ENCODE measurements around the gene HRH1. TPM values are rescaled to one million over a fixed set of nuclear protein-coding genes. Genes with fewer than 3 reads are reported as not detected.
A peak's percentile ranks its signal among the peaks of the same experiment; 100 is the strongest.

The HRH1 gene
- total and polyA plus RNA-seq, 4 donors: 3.9 to 45.1 (median 13.4) TPM

DNA sequence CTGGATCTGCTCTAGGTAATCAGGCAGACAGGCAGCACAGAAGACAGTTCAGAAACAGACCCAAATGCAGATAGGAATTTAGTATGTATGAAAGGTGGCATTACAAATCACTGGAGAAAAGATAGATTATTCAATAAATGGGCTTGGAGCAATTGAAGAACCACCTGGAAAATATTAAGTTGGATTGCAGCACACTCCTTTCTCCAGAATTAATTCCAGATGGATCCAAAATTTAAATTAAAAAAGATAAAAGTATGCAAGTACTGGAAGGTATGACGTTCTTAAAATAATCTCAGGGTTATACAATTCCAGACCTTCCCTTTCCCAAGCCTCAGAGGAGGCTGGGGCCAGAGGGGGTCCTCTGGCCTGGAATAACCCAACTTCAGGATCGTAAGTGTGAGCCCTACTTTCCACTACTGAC, 32.5 kb downstream of the HRH1 start:
- Histone ChIP-seq H3K27ac (ENCODE audit: low read depth in 1 of 2, low read length in 2 of 2) (no peak overlapping the region), H3K4me3 (ENCODE audit: low read length in 2 of 2) (no peak overlapping the region), H3K36me3 (ENCODE audit: control insufficient read depth in 1 of 2, insufficient read depth in 2 of 2, low read length in 1 of 2) (no peaks in the 10 kb centered on the region), H3K9me3 (ENCODE audit: control insufficient read depth, low read length) (no peaks in the 10 kb centered on the region), H3K4me1 (ENCODE audit: control insufficient read depth in 1 of 2, insufficient read depth in 2 of 2, low read length in 2 of 2) (peaks cover 5 to 6% of the 10 kb centered on the region in 2 donors), H3K27me3 (ENCODE audit: control insufficient read depth in 1 of 2, insufficient read depth in 2 of 2, low read length in 1 of 2) (no peaks in the 10 kb centered on the region)
- intact Hi-C loops (cut with DNase I): no loop called here
- 8 to 18% methylated on average over 2 of the region's 2 CpGs for WGBS, 2 donors
- ATAC-seq (ENCODE audit: low FRiP score): no peak
- DNase-seq: no peak

GRCh38 chr3:11187681-11188080, 33.4 kb downstream of the HRH1 start:
- Histone ChIP-seq H3K4me1 (ENCODE audit: control insufficient read depth in 1 of 2, insufficient read depth in 2 of 2, low read length in 2 of 2) (peaks cover 5 to 6% of the 10 kb centered on the region in 2 donors), H3K9me3 (ENCODE audit: control insufficient read depth, low read length) (no peaks in the 10 kb centered on the region), H3K4me3 (ENCODE audit: low read length in 2 of 2) (no peak overlapping the region), H3K27me3 (ENCODE audit: control insufficient read depth in 1 of 2, insufficient read depth in 2 of 2, low read length in 1 of 2) (no peaks in the 10 kb centered on the region), H3K27ac (ENCODE audit: low read depth in 1 of 2, low read length in 2 of 2) (no peak overlapping the region), H3K36me3 (ENCODE audit: control insufficient read depth in 1 of 2, insufficient read depth in 2 of 2, low read length in 1 of 2) (no peaks in the 10 kb centered on the region)
- ATAC-seq (ENCODE audit: low FRiP score) (no peak), DNase-seq (no peak)
- WGBS, 2 donors: 71 to 79% methylated on average over 3 of the region's 3 CpGs
- intact Hi-C loops (cut with DNase I): no loop called here

- DNase-seq (no peak), ATAC-seq (ENCODE audit: low FRiP score) (no peak)
- no peak overlapping the region for H3K4me3 ChIP-seq (ENCODE audit: low read length in 2 of 2)
- H3K36me3 ChIP-seq (ENCODE audit: control insufficient read depth in 1 of 2, insufficient read depth in 2 of 2, low read length in 1 of 2): no peaks in the 10 kb centered on the region
- H3K4me1 ChIP-seq (ENCODE audit: control insufficient read depth in 1 of 2, insufficient read depth in 2 of 2, low read length in 2 of 2): peaks cover 4 to 6% of the 10 kb centered on the region in 2 donors
- H3K27ac ChIP-seq (ENCODE audit: low read depth in 1 of 2, low read length in 2 of 2): no peak overlapping the region
- H3K9me3 ChIP-seq (ENCODE audit: control insufficient read depth, low read length): no peaks in the 10 kb centered on the region
- WGBS, 2 donors: 68 to 92% methylated on average over 6 of the region's 6 CpGs
- H3K27me3 ChIP-seq (ENCODE audit: control insufficient read depth in 1 of 2, insufficient read depth in 2 of 2, low read length in 1 of 2): no peaks in the 10 kb centered on the region
- intact Hi-C loops (cut with DNase I): no loop called here
Observed at GRCh38 chr3:11188231-11188630, 33.9 kb downstream of the HRH1 start.

DNA sequence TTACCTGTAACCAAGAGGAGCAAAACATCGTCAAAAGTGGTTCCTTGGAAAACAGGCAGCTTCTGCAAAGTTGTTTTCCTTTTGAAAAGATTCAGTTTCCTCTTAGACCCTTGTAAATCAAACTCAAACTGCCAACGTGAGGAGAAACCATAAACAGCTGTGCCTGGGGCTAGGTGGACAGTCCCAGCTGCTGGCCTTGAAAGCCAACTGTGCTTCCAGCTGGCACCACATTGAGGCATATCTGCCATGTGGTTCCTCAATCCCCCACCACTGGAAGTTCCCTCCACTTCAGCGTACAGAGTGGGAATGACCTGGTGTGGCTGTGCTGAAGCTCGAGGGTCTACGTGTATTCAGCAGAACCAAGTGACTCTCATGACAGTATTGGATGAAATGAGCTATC, 40.9 kb downstream of the HRH1 start:
- Histone ChIP-seq H3K9me3 (ENCODE audit: control insufficient read depth, low read length) (no peaks in the 10 kb centered on the region), H3K4me1 (ENCODE audit: control insufficient read depth in 1 of 2, insufficient read depth in 2 of 2, low read length in 2 of 2) (peaks cover 2 to 3% of the 10 kb centered on the region in 2 donors), H3K36me3 (ENCODE audit: control insufficient read depth in 1 of 2, insufficient read depth in 2 of 2, low read length in 1 of 2) (no peaks in the 10 kb centered on the region), H3K27ac (ENCODE audit: low read depth in 1 of 2, low read length in 2 of 2) (peak overlapping the region; percentile 46 to 91), H3K27me3 (ENCODE audit: control insufficient read depth in 1 of 2, insufficient read depth in 2 of 2, low read length in 1 of 2) (no peaks in the 10 kb centered on the region), H3K4me3 (ENCODE audit: low read length in 2 of 2) (no peak overlapping the region)
- DNase-seq: peak in 1 of 2 donors; percentile 31
- ATAC-seq (ENCODE audit: low FRiP score): peak; percentile 49
- WGBS, 2 donors: 2 to 3% methylated on average over 5 of the region's 5 CpGs
- intact Hi-C loops (cut with DNase I): loop anchor here (5.0 kb wide), 1 partner anchor 38 kb away; no protein-coding TSS in a partner anchor

DNA sequence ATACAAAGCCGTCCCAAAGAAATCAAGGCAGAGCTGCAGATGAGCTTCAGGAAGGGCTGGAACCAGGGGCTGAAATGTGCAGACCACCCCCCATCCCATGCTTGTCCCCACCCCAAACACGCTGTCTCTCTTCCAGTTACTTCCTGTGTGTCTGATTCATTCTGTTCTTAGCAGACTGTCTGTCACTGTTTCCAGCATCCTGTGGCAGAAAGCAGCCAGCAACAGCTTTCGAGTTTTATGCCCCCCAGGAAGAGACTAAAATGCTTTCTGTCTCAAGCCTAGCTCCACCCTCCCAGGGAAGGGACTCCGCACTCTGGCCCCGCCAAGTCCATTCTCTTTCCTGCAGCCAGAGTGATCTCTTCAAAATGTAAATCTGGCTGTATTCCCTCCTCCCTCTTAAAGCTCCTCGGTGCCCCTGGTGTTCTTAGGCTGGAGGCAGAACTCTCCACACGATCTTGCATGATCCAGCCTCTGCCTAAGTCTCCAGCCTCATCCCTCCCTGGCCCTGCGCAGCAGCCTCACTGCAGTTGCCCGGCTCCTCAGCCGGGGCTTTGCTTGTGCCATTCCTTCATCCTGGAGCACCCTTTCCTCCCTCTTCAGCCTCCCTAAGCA, 41.5 kb downstream of the HRH1 start:
- H3K27me3 ChIP-seq (ENCODE audit: control insufficient read depth in 1 of 2, insufficient read depth in 2 of 2, low read length in 1 of 2): no peaks in the 10 kb centered on the region
- ATAC-seq (ENCODE audit: low FRiP score) (peak; percentile 65), DNase-seq (peak in 1 of 2 donors; percentile 61)
- peak overlapping the region; percentile 53 to 91 for H3K27ac ChIP-seq (ENCODE audit: low read depth in 1 of 2, low read length in 2 of 2)
- 4 to 7% methylated on average over 10 of the region's 10 CpGs for WGBS, 2 donors
- H3K4me1 ChIP-seq (ENCODE audit: control insufficient read depth in 1 of 2, insufficient read depth in 2 of 2, low read length in 2 of 2): peaks cover 2 to 3% of the 10 kb centered on the region in 2 donors
- no peaks in the 10 kb centered on the region for H3K9me3 ChIP-seq (ENCODE audit: control insufficient read depth, low read length)
- H3K4me3 ChIP-seq (ENCODE audit: low read length in 2 of 2): no peak overlapping the region
- intact Hi-C loops (cut with DNase I): loop anchor here (5.0 kb wide), 1 partner anchor 39 kb away; no protein-coding TSS in a partner anchor
- no peaks in the 10 kb centered on the region for H3K36me3 ChIP-seq (ENCODE audit: control insufficient read depth in 1 of 2, insufficient read depth in 2 of 2, low read length in 1 of 2)

DNA sequence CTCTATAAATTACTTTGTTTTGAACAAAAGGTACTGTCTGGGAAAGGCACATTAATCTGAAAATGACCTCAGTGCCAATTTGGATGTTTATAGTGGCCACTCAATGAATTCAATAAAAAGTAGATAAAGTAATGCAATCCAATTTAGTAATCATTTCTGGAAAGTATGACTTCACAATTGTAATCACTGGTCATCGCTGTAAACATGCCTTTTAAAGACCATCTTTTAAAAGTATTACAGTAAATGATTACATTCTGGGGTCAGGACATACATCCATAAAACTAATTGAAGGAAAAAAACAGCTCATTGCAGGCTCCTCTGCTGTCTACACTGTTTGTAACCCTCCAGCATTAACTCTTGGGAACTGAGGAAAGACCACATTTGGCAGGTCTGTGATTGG, 43.2 kb downstream of the HRH1 start:
- DNase-seq: no peak
- intact Hi-C loops (cut with DNase I): loop anchor here (5.0 kb wide), 1 partner anchor 40 kb away; no protein-coding TSS in a partner anchor
- Histone ChIP-seq H3K36me3 (ENCODE audit: control insufficient read depth in 1 of 2, insufficient read depth in 2 of 2, low read length in 1 of 2) (no peaks in the 10 kb centered on the region), H3K4me1 (ENCODE audit: control insufficient read depth in 1 of 2, insufficient read depth in 2 of 2, low read length in 2 of 2) (peaks cover 2 to 9% of the 10 kb centered on the region in 2 donors), H3K4me3 (ENCODE audit: low read length in 2 of 2) (no peak overlapping the region), H3K9me3 (ENCODE audit: control insufficient read depth, low read length) (no peaks in the 10 kb centered on the region), H3K27ac (ENCODE audit: low read depth in 1 of 2, low read length in 2 of 2) (no peak overlapping the region), H3K27me3 (ENCODE audit: control insufficient read depth in 1 of 2, insufficient read depth in 2 of 2, low read length in 1 of 2) (no peaks in the 10 kb centered on the region)
- 9 to 14% methylated on average over 1 of the region's 1 CpG for WGBS, 2 donors
- no peak for ATAC-seq (ENCODE audit: low FRiP score)

- WGBS, 2 donors: 34 to 36% methylated on average over 8 of the region's 8 CpGs
- no peaks in the 10 kb centered on the region for H3K36me3 ChIP-seq (ENCODE audit: control insufficient read depth in 1 of 2, insufficient read depth in 2 of 2, low read length in 1 of 2)
- peaks cover 2 to 9% of the 10 kb centered on the region in 2 donors for H3K4me1 ChIP-seq (ENCODE audit: control insufficient read depth in 1 of 2, insufficient read depth in 2 of 2, low read length in 2 of 2)
- H3K27ac ChIP-seq (ENCODE audit: low read depth in 1 of 2, low read length in 2 of 2): no peak overlapping the region
- no peaks in the 10 kb centered on the region for H3K9me3 ChIP-seq (ENCODE audit: control insufficient read depth, low read length)
- ATAC-seq (ENCODE audit: low FRiP score) (no peak), DNase-seq (peak in 1 of 2 donors; percentile 63)
- no peak overlapping the region for H3K4me3 ChIP-seq (ENCODE audit: low read length in 2 of 2)
- intact Hi-C loops (cut with DNase I): loop anchor here (5.0 kb wide), 1 partner anchor 41 kb away; no protein-coding TSS in a partner anchor
- H3K27me3 ChIP-seq (ENCODE audit: control insufficient read depth in 1 of 2, insufficient read depth in 2 of 2, low read length in 1 of 2): no peaks in the 10 kb centered on the region
Observed at GRCh38 chr3:11198070-11198469, 43.8 kb downstream of the HRH1 start.

DNA sequence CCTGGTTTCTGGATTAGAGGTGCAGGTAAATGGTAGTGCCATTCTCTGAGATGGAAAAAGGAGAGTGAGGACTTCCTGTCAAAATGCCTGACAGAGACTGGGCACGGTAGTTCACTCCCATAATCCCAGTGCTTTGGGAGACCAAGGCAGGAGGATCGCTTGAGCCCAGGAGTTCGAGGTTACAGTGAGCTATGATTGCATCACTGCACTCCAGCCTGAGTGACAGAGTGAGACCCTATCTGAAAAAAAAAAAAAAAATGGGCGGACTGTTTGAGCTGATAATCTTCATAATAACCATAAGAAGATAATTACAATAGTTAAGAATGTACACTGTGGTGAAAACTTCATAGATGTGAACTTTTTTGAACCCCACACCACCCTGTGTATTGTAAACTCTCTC, 44.2 kb downstream of the HRH1 start:
- 77 to 82% methylated on average over 4 of the region's 4 CpGs for WGBS, 2 donors
- no peaks in the 10 kb centered on the region for H3K36me3 ChIP-seq (ENCODE audit: control insufficient read depth in 1 of 2, insufficient read depth in 2 of 2, low read length in 1 of 2)
- no peak overlapping the region for H3K4me3 ChIP-seq (ENCODE audit: low read length in 2 of 2)
- H3K27me3 ChIP-seq (ENCODE audit: control insufficient read depth in 1 of 2, insufficient read depth in 2 of 2, low read length in 1 of 2): no peaks in the 10 kb centered on the region
- ATAC-seq (ENCODE audit: low FRiP score): no peak
- H3K4me1 ChIP-seq (ENCODE audit: control insufficient read depth in 1 of 2, insufficient read depth in 2 of 2, low read length in 2 of 2): peaks cover 2 to 9% of the 10 kb centered on the region in 2 donors
- H3K9me3 ChIP-seq (ENCODE audit: control insufficient read depth, low read length): no peaks in the 10 kb centered on the region
- peak in 1 of 2 donors; percentile 34 for DNase-seq
- no peak overlapping the region for H3K27ac ChIP-seq (ENCODE audit: low read depth in 1 of 2, low read length in 2 of 2)
- intact Hi-C loops (cut with DNase I): loop anchor here (5.0 kb wide), 1 partner anchor 41 kb away; no protein-coding TSS in a partner anchor
